Activated CD8-positive, alpha-beta memory T cell treated with anti-CD3 and anti-CD28 coated beads, Interleukin-2, amount 10 ng/mL, durations not matched to agents 7 days and 5 days (primary cell): ENCODE measurements around the gene SPI1. TPM values are rescaled to one million over a fixed set of nuclear protein-coding genes. Genes with fewer than 3 reads are reported as not detected.
"Not testable (repeated sequence)": the region's sequence is repeated elsewhere in the genome, so short reads cannot be mapped to it uniquely, and the experiment has no call there.

Experiments used
- ATAC-seq: fragments of 150-1000 bp; cut with Tn5 transposase; one replicate; pipeline ENCODE4 v1.10.0; 2021; ENCODE audit warnings: moderate library complexity
- CTCF ChIA-PET: fragments of 350-600 bp; sonication (Branson Sonifier 250); formaldehyde crosslinking; loops from one replicate; lab custom pipeline; 2021; ENCODE audit warnings: antibody characterized with exemption; lab: Charles Lee
- DNase-seq: peaks from one replicate; pipeline ENCODE4 v3.0.0-alpha.2; 2020
- H3K27ac Mint-ChIP-seq: one replicate; pipeline ENCODE4 v1.8.0; 2021; ENCODE audit warnings: mild to moderate bottlenecking, mixed read lengths
- H3K27me3 Mint-ChIP-seq: one replicate; pipeline ENCODE4 v1.8.0; 2021; ENCODE audit warnings: mixed read lengths
- H3K36me3 Mint-ChIP-seq: one replicate; pipeline ENCODE4 v1.8.0; 2021; ENCODE audit warnings: mild to moderate bottlenecking, mixed read lengths
- H3K4me1 Mint-ChIP-seq: one replicate; pipeline ENCODE4 v1.8.0; 2021; ENCODE audit warnings: mixed read lengths
- H3K4me3 Mint-ChIP-seq: one replicate; pipeline ENCODE4 v1.8.0; 2021; ENCODE audit warnings: mild to moderate bottlenecking, moderate library complexity, mixed read lengths
- H3K9me3 Mint-ChIP-seq: one replicate; pipeline ENCODE4 v1.8.0; 2022; ENCODE audit warnings: low read depth, mixed read lengths
- total RNA-seq, 2 experiments: library from RNA; stranded (reverse); gene quantifications; one replicate each; pipeline ENCODE4 v1.2.3, GENCODE V29; 2021

Gene SPI1
- total RNA-seq, 2 experiments from 2014 or later: not detected

DNA sequence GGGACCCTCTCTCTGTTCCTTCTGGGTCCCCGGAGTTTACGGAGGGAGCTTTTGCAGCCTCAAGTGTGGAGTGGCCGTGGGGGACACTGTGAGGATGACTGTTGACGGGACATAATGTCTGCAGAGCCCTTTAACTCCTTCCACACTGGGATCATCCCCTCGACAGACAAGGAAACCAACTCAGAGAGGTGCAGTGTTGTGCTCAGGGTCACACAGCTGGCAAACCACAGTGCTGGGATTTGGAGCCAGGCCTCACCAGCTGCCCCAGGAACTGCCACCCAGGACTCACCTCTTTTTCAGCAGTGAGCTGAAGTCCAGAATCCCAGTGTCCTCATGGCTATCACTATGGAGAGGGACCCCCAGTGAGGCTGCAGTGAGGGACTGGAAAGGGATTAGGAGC is 31.2 kb downstream of the SPI1 start:
- DNase-seq: no peak
- no peak overlapping the region for H3K27ac Mint-ChIP-seq

DNA sequence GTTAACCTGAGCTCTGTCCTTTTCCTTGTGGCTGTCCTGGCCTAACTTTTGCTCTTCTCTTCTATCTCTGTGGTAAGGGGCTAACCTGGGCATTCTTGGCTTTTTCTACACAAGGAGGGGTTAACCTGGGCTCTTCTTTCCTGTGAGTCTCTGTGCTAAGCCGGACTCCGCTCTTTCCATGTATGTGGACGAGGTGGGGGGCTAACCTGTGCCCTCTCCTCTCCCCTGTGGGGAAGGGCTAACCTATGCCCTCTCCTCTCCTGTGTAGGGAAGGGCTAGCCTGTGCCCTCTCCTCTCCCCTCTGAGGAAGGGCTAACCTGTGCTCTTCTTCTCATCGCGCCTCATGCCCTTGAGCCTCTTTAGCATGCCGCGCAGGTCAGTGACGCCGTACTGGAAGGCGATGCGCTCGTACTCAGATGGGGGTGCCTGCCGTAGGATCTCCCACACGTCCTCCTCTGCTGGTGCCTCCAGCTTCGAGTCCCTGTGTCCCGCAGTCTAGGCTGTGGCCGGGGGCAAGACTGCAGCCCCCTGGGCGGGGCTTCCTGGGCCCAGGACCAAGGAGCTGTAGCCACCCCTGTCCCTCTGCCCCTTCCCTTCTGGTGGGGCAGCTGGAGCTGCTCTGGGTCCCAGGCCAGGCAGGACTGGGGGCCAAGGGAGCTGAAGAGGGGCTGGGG is 32.3 kb downstream of the SPI1 start:
- H3K36me3 Mint-ChIP-seq: no peaks in the 10 kb centered on the region
- CTCF ChIA-PET: no interaction called here
- no peaks in the 10 kb centered on the region for H3K27me3 Mint-ChIP-seq
- no peak overlapping the region for H3K4me3 Mint-ChIP-seq
- ATAC-seq (no peak), DNase-seq (no peak)
- H3K27ac Mint-ChIP-seq: no peak overlapping the region
- no peaks in the 10 kb centered on the region for H3K9me3 Mint-ChIP-seq
- no peaks in the 10 kb centered on the region for H3K4me1 Mint-ChIP-seq

More for the DNA sequence above, 31.2 kb downstream of the SPI1 start:
- Mint-ChIP-seq H3K27me3 (no peaks in the 10 kb centered on the region), H3K36me3 (no peaks in the 10 kb centered on the region), H3K4me1 (no peaks in the 10 kb centered on the region), H3K9me3 (no peaks in the 10 kb centered on the region), H3K4me3 (no peak overlapping the region)
- no peak for ATAC-seq
- CTCF ChIA-PET: interaction anchor here (1.4 kb wide), 1 partner anchor 26 kb away, joined by 5 read pairs; no protein-coding TSS in a partner anchor

DNA sequence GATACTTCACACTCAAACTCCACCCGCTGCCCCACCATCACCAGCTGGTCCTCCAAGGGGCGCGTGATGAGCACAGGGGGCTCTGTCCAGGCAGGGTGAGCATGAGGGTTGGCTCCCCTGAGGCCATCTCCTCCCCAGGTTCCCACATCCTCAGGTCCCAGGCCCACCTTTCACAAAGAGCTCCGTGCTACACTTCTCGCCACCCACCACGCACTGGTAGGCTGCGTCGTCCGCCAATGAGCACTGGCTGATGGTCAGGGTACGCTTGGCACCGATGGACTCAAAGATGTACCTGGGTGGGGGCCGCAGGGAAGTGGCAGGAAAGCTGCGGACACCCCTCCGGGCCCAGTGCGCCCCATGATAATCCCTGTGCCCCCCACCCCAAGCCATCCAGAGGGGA is 35.5 kb downstream of the SPI1 start:
- H3K27ac Mint-ChIP-seq: no peak overlapping the region
- ATAC-seq: no peak
- no peaks in the 10 kb centered on the region for H3K4me1 Mint-ChIP-seq
- DNase-seq: no peak
- H3K27me3 Mint-ChIP-seq: no peaks in the 10 kb centered on the region
- H3K4me3 Mint-ChIP-seq: no peak overlapping the region
- no peaks in the 10 kb centered on the region for H3K36me3 Mint-ChIP-seq
- CTCF ChIA-PET: no interaction called here
- H3K9me3 Mint-ChIP-seq: no peaks in the 10 kb centered on the region

DNA sequence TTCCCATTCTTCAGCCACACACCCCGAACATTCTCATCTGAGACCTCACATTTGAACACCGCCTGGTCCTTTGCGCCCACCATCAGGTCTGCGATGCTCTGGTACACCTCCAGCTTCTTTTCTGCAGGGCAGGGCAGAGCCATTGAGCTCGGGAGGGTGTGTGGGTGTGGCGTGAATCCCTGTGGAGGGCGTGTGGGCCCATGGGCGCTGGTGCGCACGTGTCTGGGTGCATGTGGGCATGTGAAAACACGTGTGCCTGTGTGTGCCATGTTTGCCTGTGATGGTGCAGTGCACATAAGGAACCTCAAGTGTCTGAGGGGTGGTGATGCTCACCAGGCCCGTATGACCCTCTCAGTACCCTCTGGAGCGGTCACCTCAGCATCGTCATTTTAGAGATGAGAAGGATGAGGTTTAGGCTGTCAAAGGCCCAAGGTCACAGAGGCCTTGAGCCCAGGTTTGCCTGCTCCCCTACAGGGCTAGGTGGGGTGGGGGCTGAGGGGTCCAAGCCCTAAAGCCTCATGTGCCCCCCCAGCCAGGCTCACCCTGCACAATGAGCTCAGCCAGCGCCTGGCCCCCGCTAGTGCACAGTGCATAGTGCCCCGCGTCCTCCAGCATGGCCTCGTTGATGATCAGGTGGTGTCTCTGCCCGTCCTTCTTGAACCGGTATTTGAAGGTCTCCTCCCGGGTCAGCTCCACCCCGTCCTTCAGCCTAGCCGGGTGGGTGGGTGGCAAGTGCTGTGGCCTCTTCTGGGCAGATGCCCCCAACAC is 36.1 kb downstream of the SPI1 start:
- CTCF ChIA-PET: interaction anchor here (1.7 kb wide), 1 partner anchor 32 kb away, joined by 4 read pairs; no protein-coding TSS in a partner anchor
- Mint-ChIP-seq H3K27ac (no peak overlapping the region), H3K4me3 (no peak overlapping the region), H3K36me3 (no peaks in the 10 kb centered on the region), H3K9me3 (no peaks in the 10 kb centered on the region), H3K27me3 (no peaks in the 10 kb centered on the region), H3K4me1 (no peaks in the 10 kb centered on the region)
- no peak for ATAC-seq
- DNase-seq: no peak

DNA sequence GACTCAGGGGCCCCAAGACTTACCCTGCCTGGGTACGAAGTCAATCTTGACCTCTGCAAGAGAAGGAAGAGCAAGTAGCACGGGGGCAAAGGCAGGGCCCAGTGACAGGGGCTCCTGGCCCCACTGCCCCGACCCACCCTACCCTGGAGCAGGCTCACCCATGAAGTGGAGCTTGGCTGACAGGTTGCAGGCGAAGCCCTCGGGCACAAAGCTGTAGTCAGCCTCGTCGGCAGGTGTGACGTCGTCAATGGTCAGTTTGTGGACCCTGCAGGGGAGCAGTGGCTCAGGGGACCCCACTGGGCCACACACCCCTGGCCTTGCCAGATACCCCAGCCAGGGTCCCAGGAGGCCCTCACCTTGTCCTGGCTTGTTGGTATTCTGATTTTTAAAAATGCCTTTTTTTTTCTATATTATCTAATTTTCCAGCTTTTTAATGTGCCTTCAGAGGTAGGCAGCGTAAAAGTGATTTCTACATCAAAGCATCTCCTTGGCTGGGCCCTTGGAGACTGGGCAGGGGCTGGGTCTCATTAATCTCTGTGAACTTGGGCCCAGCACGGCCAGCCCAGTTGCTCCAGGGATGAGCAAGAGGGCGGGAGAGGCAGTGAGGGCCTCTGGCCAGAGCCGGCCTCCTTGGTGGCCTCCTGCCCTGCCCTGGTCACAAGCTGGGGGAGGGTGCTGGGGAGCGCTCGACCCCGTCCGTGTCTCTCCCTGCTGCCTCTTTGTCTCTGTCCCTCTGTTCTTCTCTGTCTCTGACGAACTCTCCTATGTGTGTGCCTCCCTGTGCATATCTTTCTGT is 37.2 kb downstream of the SPI1 start:
- H3K4me3 Mint-ChIP-seq: no peak overlapping the region
- ATAC-seq: no peak
- H3K27me3 Mint-ChIP-seq: no peaks in the 10 kb centered on the region
- H3K27ac Mint-ChIP-seq: no peak overlapping the region
- DNase-seq: no peak
- no peaks in the 10 kb centered on the region for H3K9me3 Mint-ChIP-seq
- CTCF ChIA-PET: interaction anchor here (1.7 kb wide), 1 partner anchor 33 kb away, joined by 4 read pairs; no protein-coding TSS in a partner anchor
- no peaks in the 10 kb centered on the region for H3K4me1 Mint-ChIP-seq
- no peaks in the 10 kb centered on the region for H3K36me3 Mint-ChIP-seq

DNA sequence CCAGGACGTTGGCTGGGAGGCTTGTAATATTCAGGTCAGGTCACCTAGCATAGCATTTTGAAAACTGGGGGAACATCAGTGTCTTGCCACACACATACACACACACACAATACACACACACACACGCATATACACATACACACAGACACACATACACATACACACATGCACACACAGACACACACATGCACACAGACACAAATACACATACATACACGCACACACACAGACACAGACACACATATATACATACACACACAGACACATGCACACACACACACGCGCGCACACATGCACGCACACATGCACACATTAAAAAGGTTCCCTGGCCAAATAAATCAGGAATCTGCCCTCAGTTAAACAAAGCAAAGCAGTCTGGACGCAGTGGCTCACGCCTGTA is 38.3 kb downstream of the SPI1 start:
- no peak overlapping the region for H3K4me3 Mint-ChIP-seq
- H3K36me3 Mint-ChIP-seq: no peaks in the 10 kb centered on the region
- ATAC-seq: no peak
- no peaks in the 10 kb centered on the region for H3K4me1 Mint-ChIP-seq
- DNase-seq: no peak
- no peak overlapping the region for H3K27ac Mint-ChIP-seq
- CTCF ChIA-PET: interaction anchor here (0.7 kb wide), 1 partner anchor 94 kb away, joined by 3 read pairs; no protein-coding TSS in a partner anchor
- H3K9me3 Mint-ChIP-seq: no peaks in the 10 kb centered on the region
- H3K27me3 Mint-ChIP-seq: no peaks in the 10 kb centered on the region

DNA sequence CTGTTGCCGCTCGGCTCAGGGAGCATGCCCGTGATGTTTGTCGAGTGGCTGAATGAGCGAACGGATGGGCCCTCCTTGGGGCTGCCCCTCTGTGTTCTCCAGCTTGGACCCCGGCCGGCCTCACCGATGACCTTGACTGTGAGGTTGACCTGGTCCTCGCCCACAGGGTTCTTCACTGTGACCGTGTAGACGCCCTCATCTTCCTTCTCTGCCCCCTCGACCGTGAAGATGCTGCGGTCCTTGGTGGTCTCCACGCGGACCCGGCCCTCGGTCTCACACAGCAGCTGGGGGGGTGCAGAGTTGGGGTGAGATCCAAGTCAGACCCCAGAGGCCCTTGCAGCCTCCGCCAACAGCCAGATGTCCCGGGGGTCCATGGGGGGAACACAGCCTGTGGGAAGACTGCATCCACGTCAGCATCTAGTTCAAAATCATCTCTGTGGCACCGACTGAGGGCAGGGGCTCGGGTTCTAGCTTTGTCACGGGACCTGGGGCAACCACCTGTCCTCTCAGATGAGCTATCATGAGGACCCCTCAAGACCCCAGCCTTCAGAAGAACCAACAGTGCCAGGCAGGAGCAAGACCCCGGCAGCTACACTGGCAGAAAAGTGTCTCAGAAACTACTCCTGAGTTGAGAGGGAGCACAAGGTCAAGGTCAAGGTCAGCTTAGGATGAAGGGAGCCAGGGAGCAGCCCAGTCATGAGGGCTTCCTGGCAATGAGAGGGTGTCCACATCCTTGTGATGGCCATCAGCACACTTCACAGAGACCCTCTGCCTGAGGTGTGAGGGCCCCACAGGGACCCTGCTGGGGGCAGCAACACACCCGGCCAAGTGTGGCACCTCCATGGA is 39.7 kb downstream of the SPI1 start:
- no peak for DNase-seq
- Mint-ChIP-seq H3K36me3 (no peaks in the 10 kb centered on the region), H3K4me3 (no peak overlapping the region), H3K27me3 (no peaks in the 10 kb centered on the region), H3K9me3 (no peaks in the 10 kb centered on the region), H3K27ac (no peak overlapping the region), H3K4me1 (no peaks in the 10 kb centered on the region)
- ATAC-seq: no peak
- CTCF ChIA-PET: no interaction called here

DNA sequence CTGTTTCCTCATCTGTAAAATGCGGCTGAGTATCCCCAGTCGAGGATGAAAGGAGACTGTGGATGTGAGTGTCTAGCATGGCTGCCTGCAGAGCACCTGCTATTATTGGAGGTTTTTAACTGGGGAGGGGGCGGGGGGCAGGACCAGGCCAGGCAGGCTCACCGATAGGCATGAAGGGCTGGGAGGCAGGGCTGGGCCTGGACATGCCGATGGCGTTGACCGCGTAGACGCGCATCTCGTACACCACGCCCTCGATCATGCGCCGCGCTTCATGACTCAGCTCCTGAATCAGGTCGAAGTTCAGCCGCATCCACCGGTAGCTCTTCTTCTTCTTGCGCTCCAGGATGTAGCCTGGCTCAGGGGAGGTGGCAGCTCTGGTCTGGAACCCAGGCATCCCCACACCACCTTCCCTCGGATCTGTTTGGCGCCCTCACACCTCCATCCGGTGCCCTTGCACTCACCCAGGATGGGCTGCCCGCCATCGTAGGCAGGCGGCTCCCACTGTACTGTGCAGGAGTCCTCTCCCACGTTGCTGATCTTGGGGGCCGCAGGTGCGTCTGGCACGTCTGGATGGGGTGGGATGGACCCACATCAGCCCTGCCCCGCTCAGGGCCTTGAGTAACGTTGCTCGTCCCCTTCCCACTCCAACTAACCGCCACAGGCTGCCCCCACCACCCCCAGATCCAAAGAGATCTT is 41.0 kb downstream of the SPI1 start:
- Mint-ChIP-seq H3K36me3 (no peaks in the 10 kb centered on the region), H3K27me3 (no peaks in the 10 kb centered on the region)
- CTCF ChIA-PET: interaction anchor here (0.6 kb wide), 1 partner anchor 423 kb away, joined by 3 read pairs; no protein-coding TSS in a partner anchor

DNA sequence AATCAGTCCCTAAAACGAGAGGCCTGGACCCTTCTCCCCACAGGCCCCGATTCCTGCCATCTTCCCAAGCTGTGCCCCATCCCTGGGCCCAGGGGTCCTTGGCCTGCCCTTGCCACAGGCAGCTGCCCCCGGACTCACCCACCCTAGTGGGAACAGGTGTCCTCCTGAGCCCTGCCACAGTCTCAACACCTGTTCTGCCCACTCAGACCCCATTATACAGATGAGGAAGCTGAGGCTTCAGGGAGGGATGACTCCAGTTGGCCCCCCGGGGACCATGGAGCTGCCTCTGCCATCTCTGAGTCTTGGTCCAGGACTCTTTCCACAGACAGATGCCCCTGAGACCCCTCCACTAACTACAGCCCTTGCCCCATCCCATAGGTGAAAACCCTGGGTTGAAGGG is 41.8 kb downstream of the SPI1 start:
- ATAC-seq (no peak), DNase-seq (no peak)
- no peaks in the 10 kb centered on the region for H3K4me1 Mint-ChIP-seq
- H3K27me3 Mint-ChIP-seq: no peaks in the 10 kb centered on the region
- no peaks in the 10 kb centered on the region for H3K36me3 Mint-ChIP-seq
- no peak overlapping the region for H3K27ac Mint-ChIP-seq
- no peak overlapping the region for H3K4me3 Mint-ChIP-seq
- CTCF ChIA-PET: interaction anchor here (0.6 to 1.1 kb wide), 2 partner anchors 38 to 422 kb away, joined by 3 read pairs; no protein-coding TSS in a partner anchor
- H3K9me3 Mint-ChIP-seq: no peaks in the 10 kb centered on the region

More for the DNA sequence above, 41.0 kb downstream of the SPI1 start:
- DNase-seq (no peak), ATAC-seq (no peak)
- Mint-ChIP-seq H3K9me3 (no peaks in the 10 kb centered on the region), H3K4me1 (no peaks in the 10 kb centered on the region), H3K27ac (no peak overlapping the region), H3K4me3 (no peak overlapping the region)

DNA sequence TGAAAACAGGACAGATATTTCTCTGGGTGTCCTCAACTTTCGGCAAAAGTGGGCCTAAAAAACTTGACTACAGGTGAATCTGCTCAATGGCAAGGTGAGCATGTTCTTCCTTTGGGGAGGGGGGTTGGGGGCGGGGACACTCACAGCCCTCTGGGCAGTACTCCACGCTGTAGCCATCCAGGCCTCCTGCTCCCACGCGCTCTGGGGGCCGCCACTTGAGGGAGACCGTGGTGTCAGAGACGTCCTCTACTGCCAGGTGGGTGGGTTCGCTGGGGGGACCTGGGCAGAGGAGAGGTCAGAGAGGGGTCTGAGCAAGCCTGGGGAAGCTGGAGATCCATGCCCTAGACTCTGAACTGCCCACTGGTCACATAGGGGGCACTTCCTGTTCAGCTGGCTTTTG is 42.6 kb downstream of the SPI1 start:
- CTCF ChIA-PET: interaction anchor here (0.7 to 1.1 kb wide), 2 partner anchors 38 to 62 kb away, joined by 3 read pairs; no protein-coding TSS in a partner anchor
- Mint-ChIP-seq H3K36me3 (no peaks in the 10 kb centered on the region), H3K27ac (no peak overlapping the region)

GRCh38 chr11:47334699-47335411 is 43.5 kb downstream of the SPI1 start:
- ATAC-seq, H3K27me3 Mint-ChIP-seq, DNase-seq, H3K36me3 Mint-ChIP-seq, H3K4me1 Mint-ChIP-seq, H3K4me3 Mint-ChIP-seq, H3K9me3 Mint-ChIP-seq, H3K27ac Mint-ChIP-seq: not testable (repeated sequence)
- CTCF ChIA-PET: interaction anchor here (0.8 kb wide), 1 partner anchor 77 kb away, joined by 5 read pairs; no protein-coding TSS in a partner anchor

More for the DNA sequence above, 42.6 kb downstream of the SPI1 start:
- ATAC-seq (no peak), DNase-seq (no peak)
- H3K4me1 Mint-ChIP-seq: no peaks in the 10 kb centered on the region
- no peaks in the 10 kb centered on the region for H3K9me3 Mint-ChIP-seq
- no peaks in the 10 kb centered on the region for H3K27me3 Mint-ChIP-seq
- no peak overlapping the region for H3K4me3 Mint-ChIP-seq
